Colonic mucosa (tissue), 4 donors: ENCODE measurements around the gene BIN1. TPM values are rescaled to one million over a fixed set of nuclear protein-coding genes. Genes with fewer than 3 reads are reported as not detected.
A peak's percentile ranks its signal among the peaks of the same experiment; 100 is the strongest.

Source experiments
- DNase-seq: peaks from one replicate; pipeline ENCODE4 v3.0.0-alpha.2; 2020
- H3K27ac ChIP-seq: fragments of 200-600 bp; one replicate; pipeline ENCODE4 v1.8.0; 2021
- H3K27me3 ChIP-seq: fragments of 200-600 bp; one replicate; pipeline ENCODE4 v1.8.0; 2021
- H3K36me3 ChIP-seq: fragments of 200-600 bp; one replicate; pipeline ENCODE4 v1.8.0; 2021
- H3K4me1 ChIP-seq: fragments of 200-600 bp; one replicate; pipeline ENCODE4 v1.8.0; 2021; ENCODE audit warnings: mild to moderate bottlenecking
- H3K4me3 ChIP-seq: fragments of 200-600 bp; one replicate; pipeline ENCODE4 v1.8.0; 2021
- H3K9ac ChIP-seq, 2 donors: one replicate each; pipeline ENCODE4 v1.7.0; 2013; ENCODE audit warnings: control low read depth in 2 of 2, low read depth in 2 of 2, low read length in 2 of 2
- H3K9me3 ChIP-seq: fragments of 200-600 bp; one replicate; pipeline ENCODE4 v1.8.0; 2021
- intact Hi-C: fragments of 100-400 bp; cut with DNase I; formaldehyde crosslinking; loops from one replicate; pipeline ENCODE4 v1.14.1; 2022
- total RNA-seq, 2 donors: library from RNA; stranded (reverse); fragmentation: NEBNext Ultra II Directional in 1 of 2; extraction: Animal tissue kit (Norgen Biotek cat#: 25700) in 1 of 2; gene quantifications; one replicate each; pipeline ENCODE4 v1.2.1, GENCODE V29; 2021
- TF ChIP-seq, protein P1 (sequence below): fragments of 200-600 bp; IDR thresholded peaks from one replicate; pipeline ENCODE4 v1.8.0; 2022; ENCODE audit warnings: antibody characterized with exemption, mild to moderate bottlenecking
- donor health status: healthy.
- donor health status: DM: no; HTN: no; CAD: no.
- donor health status: DM: no; HTN: no; CAD: no.

The BIN1 gene
- total RNA-seq, 2 donors from 2014 or later: 38.5 to 60.8 TPM

DNA sequence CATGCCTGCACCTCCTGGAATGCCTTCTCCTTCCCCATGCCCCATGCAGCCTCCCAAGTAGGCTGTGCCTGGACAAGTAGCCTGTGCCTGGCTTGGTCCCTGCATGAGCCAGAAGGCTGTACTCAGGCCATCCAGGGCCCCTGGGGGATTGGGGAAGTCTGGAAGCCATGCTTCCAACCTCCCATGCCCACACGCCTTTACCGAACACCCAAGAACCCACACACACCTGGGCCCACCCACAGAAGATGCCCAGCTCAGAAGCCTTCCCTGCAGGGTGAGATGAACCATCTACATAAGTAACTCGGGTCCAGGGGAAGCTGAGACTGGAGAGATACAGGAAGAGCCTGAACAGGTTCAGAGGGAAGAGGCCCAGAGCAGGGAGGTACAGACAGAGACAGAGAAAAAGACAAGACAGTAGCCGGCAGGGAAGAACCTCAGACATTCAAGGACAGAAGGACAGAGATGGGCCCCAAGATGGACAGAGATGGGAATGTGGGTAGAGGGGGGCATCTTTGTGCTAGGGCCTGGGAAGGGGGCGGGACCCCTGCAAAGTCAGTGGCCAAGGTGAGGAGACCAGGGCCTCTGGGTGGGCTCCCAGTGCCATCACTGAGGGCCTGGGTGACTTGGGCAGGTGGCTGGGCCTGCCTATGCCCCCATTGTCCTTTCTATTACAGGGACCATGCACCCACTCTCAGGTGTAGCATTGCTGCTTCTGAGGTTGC is 4.3 kb downstream of the BIN1 start:
- Histone ChIP-seq H3K9me3 (no peaks in the 10 kb centered on the region), H3K27ac (no peak overlapping the region), H3K4me1 (no peaks in the 10 kb centered on the region), H3K27me3 (no peaks in the 10 kb centered on the region), H3K36me3 (no peaks in the 10 kb centered on the region), H3K4me3 (no peak overlapping the region), H3K9ac (no peak overlapping the region)
- intact Hi-C loops: no loop called here
- DNase-seq: no peak
- TF ChIP-seq, protein P1, sequence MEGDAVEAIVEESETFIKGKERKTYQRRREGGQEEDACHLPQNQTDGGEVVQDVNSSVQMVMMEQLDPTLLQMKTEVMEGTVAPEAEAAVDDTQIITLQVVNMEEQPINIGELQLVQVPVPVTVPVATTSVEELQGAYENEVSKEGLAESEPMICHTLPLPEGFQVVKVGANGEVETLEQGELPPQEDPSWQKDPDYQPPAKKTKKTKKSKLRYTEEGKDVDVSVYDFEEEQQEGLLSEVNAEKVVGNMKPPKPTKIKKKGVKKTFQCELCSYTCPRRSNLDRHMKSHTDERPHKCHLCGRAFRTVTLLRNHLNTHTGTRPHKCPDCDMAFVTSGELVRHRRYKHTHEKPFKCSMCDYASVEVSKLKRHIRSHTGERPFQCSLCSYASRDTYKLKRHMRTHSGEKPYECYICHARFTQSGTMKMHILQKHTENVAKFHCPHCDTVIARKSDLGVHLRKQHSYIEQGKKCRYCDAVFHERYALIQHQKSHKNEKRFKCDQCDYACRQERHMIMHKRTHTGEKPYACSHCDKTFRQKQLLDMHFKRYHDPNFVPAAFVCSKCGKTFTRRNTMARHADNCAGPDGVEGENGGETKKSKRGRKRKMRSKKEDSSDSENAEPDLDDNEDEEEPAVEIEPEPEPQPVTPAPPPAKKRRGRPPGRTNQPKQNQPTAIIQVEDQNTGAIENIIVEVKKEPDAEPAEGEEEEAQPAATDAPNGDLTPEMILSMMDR: no peak

DNA sequence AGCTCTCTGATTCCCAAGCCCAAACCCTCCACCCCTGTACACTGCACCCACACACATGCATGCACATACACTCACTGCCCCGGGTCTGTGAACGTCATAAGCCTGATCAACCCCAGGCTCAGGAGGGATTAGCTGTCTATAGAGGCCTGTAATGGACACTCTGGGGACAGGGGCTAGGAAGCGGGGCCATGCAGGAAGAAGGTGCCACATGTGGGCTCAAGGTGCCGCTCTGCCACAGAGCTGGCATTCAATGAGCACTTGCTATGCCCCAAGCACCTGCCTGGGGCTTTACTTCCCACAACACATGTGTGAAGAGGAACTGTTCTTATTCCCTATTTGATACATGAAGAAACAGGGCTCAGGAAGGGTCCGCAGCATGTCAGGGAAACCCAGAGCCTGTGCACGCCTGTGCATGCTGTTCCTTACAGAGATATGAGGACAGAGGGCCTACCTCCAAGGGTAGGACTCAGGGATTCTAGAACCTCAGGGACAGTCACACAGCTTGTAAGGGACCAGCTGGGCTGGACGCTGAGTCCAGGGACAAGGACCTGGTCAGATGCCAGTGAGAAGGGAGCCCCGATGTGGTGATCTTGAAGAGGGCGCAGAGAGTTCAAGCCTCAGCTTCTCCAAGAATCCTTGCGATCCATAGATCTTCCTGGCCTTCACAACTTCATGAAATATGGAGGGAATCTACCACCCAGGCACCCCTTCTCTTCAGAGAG is 5.0 kb downstream of the BIN1 start:
- intact Hi-C loops: no loop called here
- TF ChIP-seq, protein P1: no peak
- H3K9me3 ChIP-seq: no peaks in the 10 kb centered on the region
- peaks cover 1% of the 10 kb centered on the region for H3K4me1 ChIP-seq
- no peak overlapping the region for H3K27ac ChIP-seq
- H3K4me3 ChIP-seq: no peak overlapping the region
- H3K36me3 ChIP-seq: no peaks in the 10 kb centered on the region
- H3K27me3 ChIP-seq: no peaks in the 10 kb centered on the region
- H3K9ac ChIP-seq: peak overlapping the region in 1 of 2 donors; percentile 71
- DNase-seq: no peak

GRCh38 chr2:127101048-127101611 is 5.8 kb downstream of the BIN1 start:
- intact Hi-C loops: no loop called here
- Histone ChIP-seq H3K4me1 (peaks cover 3% of the 10 kb centered on the region), H3K27me3 (no peaks in the 10 kb centered on the region), H3K27ac (peak overlapping the region; percentile 66), H3K4me3 (no peak overlapping the region), H3K9me3 (no peaks in the 10 kb centered on the region), H3K9ac (peak overlapping the region; percentile 31 to 71), H3K36me3 (no peaks in the 10 kb centered on the region)
- DNase-seq: no peak
- TF ChIP-seq, protein P1: no peak

- no peaks in the 10 kb centered on the region for H3K9me3 ChIP-seq
- peak; percentile 88 for DNase-seq
- intact Hi-C loops: no loop called here
- H3K9ac ChIP-seq: peak overlapping the region; percentile 31 to 71
- no peaks in the 10 kb centered on the region for H3K36me3 ChIP-seq
- H3K27ac ChIP-seq: peak overlapping the region; percentile 66
- TF ChIP-seq, protein P1: no peak
- no peak overlapping the region for H3K4me3 ChIP-seq
- no peaks in the 10 kb centered on the region for H3K27me3 ChIP-seq
- peaks cover 3% of the 10 kb centered on the region for H3K4me1 ChIP-seq
These were observed 6.5 kb downstream of the BIN1 start for GRCh38 chr2:127100251-127101047.

- no peak overlapping the region for H3K27ac ChIP-seq
- TF ChIP-seq, protein P1: no peak
- intact Hi-C loops: no loop called here
- no peaks in the 10 kb centered on the region for H3K36me3 ChIP-seq
- peaks cover 3% of the 10 kb centered on the region for H3K4me1 ChIP-seq
- no peaks in the 10 kb centered on the region for H3K27me3 ChIP-seq
- no peaks in the 10 kb centered on the region for H3K9me3 ChIP-seq
- no peak overlapping the region for H3K9ac ChIP-seq
- no peak overlapping the region for H3K4me3 ChIP-seq
- no peak for DNase-seq
These were observed 8.2 kb downstream of the BIN1 start for GRCh38 chr2:127098711-127099110.
